Fibroblast of skin of back (primary cell): ENCODE data around the gene GAD1. TPM values are rescaled to one million over a fixed set of nuclear protein-coding genes. Genes with fewer than 3 reads are reported as not detected.

Experiments used
- DNase-seq: peaks from one replicate; pipeline ENCODE4 v3.0.0-alpha.2; 2013
- polyA plus RNA-seq, 2 experiments: library from polyadenylated mRNA; unstranded; fragments of 120-200 nt; gene quantifications; one replicate each; pipeline ENCODE4 v1.2.1, GENCODE V29; 2013; ENCODE audit not compliant: insufficient read length in 2 of 2

GAD1 gene
- 0.19 TPM for polyA plus RNA-seq (2013, experiment 1 of 2; ENCODE audit: insufficient read length)
- 0.16 TPM for polyA plus RNA-seq (2013, experiment 2 of 2; ENCODE audit: insufficient read length)

DNA sequence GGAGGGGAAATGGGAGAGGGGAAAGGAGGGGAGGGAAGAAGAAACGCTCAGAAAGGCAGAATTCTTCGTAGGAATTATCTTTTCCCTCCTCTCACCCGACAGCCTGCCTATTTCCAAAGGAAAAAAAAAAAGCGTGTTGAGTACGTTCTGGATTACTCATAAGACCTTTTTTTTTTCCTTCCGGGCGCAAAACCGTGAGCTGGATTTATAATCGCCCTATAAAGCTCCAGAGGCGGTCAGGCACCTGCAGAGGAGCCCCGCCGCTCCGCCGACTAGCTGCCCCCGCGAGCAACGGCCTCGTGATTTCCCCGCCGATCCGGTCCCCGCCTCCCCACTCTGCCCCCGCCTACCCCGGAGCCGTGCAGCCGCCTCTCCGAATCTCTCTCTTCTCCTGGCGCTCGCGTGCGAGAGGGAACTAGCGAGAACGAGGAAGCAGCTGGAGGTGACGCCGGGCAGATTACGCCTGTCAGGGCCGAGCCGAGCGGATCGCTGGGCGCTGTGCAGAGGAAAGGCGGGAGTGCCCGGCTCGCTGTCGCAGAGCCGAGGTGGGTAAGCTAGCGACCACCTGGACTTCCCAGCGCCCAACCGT, at the start of gene GAD1:
TSS of gene GAD1 (plus strand) at position 384 of the 589 bp plus-strand sequence. CDS start 1,705 bp downstream, outside the sequence.
- DNase-seq = peak; percentile 78

DNA sequence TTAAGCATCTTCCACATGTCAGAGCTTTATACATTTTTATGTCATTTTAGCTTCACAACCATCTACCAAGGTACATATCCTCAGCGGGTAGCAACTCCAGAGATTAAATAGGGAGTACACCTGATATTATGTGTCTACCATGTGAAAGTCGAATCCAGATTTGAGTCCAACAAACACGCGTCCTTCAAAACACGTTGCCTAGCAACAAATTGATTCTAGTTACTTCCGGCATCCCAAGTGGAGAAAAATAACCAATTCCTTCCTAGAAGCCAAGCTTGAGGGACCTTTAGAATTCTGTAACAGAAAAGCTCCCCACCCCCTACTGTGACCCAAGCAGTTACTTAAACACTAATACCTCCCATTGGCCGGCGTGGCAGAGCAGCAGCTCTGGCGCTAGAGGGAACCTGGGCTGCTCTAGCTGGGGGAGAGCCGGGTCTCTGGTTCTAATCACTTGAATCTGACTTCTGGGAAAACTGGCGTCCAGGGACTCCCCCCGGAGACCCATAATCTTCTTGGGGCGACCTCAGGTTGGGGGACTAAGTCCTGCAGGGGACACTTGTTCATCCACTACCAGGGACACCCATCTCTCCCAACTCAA, 46.6 kb upstream of the GAD1 start, which contains the start of gene ERICH2:
TSS of gene ERICH2 (plus strand) at position 371 of the 598 bp plus-strand sequence. CDS start 304 bp downstream, outside the sequence.
- peak; percentile 63 for DNase-seq

DNA sequence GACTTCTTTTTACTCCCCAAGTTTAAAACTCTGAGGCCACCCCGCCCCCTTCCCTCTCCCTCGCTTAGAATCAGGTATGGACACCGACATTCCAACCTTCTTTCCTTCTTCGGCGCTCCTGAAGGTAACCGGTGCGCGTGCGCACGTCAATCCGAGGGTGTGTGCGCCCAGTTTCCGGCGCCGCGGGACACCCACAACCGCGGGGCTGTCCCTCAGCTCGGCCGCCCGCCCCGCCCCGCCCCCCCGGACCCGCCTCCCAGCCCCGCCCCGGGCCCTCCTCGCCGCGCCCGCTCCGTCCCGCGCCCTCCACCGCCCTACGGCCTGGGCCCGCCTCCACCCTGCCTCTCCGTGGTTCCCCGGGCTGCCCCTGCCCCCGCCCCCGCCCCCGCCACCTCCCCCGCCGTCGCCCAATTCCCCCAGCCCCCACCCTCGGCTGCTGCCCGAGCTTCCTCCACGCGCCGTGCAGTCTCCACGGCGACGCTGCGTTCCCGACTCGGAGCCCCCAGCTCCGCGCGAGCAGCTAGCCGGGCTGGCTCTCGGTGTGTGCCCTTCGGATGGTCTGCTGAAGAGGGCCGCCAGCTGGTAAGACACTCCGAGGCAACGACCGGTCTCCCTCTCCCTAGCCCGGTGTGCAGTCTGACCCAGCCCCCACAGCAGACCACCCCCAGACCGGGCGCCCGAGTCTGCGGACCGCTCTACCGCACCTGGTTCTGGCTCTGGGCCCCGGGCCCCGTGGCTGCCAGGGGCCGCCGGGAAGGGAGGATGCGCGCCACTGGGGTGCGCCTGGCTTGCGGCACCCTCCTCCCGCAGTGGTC, 45.9 kb upstream of the GAD1 start:
- DNase-seq = peak; percentile 71

DNA sequence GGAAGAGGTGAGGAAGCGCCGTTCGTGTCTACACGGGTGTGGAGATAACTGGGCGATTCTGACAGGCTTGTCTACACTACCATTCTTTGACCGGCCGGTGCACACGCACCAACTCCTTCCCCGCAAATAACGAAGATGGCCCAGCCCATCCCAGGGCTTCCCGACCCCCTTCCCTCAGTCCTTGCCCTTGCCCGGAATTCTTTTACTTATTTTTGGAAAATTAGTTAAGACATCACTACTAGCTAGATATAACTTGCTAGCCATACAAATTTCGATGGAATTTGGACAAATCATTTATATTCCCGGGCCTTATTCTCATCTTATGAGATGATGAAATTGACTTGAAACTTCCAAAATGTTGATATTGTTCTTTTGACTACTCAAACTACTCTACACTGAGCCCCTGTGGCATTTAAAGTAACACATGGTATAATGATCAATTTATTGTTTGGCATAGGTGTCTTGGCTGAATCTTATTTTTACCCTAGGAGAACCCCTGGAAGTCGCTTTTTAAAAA, 45.2 kb upstream of the GAD1 start:
- DNase-seq = peak; percentile 3

DNA sequence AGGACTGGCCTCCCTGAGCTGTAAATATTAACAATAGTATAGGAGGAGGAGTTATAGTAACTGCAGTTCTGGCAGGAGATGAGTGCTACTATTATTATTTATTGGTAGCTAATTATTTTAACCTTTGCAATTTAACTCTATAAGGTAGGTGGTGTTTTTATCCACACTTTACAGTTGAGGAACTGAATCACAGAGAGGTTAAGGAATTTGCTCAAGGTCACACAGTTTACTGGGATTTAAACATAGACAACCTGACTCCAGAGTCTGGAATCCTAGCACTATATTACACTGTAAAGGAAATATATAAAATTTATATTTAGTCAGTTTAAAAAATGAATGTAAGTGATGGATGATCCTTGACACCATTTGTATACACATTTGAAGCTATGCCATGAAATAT, 44.4 kb upstream of the GAD1 start:
- no peak for DNase-seq

DNA sequence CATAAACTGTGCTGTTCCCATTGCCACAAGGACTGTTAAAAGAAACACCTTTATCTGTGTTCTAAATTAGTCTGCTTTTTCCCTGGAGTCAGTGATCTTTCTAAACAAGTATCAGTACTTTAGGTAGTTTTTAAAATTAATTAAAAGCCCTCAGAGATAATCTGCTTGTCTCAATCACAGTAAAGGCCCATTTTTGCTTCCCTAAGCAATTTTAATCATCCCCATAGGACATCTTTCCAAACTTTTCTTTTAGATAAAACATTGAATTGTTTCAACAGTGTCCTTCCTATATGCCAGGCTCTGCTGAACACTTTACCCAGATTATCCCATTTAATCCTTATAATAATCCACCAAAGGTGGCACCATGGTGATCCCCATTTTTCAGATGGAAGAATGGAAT, 42.6 kb upstream of the GAD1 start:
- no peak for DNase-seq

DNA sequence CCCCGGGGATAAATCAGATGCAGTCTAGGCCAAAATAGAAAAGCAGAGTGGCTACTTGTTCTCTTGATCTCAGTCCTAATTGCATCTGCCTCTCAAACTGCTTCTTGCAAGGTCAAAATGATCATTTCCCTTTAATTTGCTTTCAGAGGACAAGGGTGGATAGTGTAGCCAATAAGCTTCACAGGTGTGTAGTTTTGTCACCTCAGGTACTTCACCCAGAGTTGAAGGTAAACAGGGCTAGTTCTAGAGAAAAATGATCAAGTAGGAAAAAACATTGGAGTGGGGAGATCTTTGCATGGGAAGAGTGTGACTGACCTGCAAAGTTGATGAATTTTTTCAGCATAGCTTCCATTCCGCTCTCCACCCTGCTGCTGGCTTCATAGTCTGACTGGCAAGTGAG, 37.8 kb upstream of the GAD1 start:
- DNase-seq = no peak

DNA sequence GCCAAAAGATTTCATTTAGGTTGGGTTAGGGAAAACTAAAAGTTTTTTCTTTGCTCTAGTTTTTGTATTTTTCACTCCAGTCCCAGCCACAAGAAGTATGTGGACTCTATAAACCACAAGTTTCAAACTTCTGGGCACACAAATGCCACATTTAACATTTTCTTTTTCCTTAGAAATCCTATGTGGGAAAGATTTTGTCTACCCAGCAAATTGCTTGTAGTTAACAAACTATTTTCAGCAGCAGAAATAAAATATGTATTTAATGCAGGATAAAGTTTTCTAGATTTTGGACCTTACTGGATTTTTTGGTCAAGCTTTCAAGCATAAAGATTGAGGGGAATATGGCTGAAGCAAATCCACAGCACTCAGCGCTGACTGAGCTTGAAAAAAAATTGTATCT, 37.4 kb upstream of the GAD1 start:
- no peak for DNase-seq

DNA sequence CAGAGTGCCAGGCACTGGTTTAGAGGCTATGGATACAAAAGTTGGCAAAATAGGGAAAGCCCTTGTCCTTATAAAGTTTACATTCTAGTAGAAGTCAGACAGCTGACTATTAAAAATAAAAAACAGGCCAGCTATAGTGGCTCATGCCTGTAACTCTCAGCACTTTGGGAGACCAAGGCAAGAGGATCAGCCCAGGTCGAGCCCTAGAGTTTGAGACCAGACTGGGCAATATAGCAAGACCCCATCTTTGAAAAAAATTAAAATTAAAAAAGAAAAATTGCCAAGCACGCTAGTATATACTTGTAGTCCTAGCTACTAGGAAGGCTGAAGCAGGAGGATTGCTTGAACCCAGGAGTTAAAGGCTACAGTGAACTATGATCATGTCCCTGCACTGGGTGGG, 34.0 kb upstream of the GAD1 start:
- DNase-seq = no peak

DNA sequence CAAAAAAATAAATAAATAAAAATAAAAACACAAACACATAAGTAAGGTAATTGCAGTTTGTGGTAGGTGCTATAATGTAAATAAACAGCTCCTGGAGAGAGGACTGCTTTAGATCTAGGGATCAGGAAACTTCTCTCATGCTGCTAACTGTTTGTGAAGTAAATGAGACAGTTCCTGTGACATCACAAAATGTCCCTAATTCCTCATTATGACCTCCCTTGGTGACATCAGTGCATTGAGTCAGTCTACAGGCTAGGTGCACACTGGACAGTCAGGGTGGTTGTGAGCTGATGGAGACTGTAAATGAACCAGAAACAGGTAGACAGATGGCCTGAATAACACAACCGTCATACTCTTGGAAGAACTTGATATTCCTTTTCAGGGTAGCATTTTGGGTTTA, 33.1 kb upstream of the GAD1 start:
- no peak for DNase-seq

DNA sequence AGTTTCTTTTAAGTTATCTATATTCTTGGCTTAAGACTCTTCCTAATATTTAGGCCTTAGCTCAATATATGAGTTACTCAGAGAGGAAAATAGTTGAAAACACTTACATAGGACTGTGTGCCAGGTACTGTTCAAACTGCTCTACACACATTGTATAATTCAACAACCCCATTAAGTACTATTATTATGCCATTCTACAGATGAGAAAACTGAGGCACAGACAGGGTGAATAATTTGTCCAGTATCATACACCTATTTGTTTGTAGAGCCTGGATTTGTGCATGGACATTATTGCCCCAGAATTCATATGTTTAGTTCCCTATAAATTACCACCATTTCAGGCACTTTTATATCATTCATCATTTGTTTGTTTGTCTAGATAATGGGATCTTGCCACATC, 17.7 kb upstream of the GAD1 start:
- DNase-seq = no peak

DNA sequence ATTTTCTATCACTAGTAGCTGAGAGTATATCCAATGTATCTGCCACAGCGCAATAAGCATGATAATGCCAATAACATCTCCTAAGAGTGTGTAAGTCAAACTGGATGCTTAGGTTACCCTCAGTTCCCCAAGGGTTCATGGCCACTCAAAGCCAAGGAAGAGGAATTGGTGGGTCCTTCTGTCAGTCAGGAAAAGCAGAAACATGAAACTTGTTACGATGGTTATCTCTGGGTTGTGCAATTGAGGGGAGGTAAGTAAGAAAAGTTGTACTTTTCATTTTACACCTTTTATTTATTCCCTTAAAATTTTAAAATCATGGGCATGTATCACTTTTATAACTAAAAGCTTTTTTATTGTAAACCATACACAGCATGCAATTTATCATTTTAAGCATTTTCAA, 10.1 kb upstream of the GAD1 start:
- no peak for DNase-seq

DNA sequence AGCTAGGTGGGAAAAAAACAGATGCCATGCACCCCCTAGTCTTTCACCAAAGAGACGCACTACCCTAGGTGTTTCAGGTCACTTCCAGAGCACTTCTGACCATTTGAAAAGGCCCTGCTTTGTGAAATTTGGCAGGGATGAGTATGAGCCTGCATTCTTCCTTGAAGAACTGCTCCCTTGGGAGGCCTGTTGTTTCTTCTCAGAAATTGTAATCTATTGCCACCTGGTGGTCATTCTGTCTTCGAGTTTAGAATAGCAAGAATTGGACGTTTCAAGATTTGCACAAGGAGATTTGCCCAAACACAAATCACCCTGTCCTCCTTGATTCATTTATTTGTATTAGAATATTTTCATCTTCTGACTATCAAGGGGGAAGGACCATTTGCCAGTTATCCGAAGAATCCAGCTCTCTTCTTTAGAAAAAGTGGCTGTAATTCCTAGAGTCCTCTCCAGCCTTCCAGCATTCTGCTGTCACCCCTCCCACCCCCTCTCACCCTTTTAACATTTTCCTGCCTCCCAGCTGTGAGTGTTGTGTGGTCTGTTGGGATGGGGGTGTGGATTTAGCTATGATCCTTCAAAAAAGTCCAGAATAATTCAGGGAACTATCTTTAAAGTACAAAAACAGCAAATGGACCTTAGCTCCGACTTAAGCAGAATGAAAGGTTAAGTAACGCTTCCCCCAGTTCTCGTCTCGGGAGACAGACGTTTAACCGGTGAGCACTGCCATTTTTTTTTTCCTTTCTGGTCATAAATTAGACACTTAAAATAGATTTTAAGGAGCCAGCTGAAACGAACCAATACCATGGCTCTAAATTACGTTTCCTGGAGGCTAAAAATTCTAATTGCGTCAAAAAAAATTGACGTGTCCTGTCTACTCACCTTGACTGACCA, 3.7 kb upstream of the GAD1 start:
- peak; percentile 87 for DNase-seq

DNA sequence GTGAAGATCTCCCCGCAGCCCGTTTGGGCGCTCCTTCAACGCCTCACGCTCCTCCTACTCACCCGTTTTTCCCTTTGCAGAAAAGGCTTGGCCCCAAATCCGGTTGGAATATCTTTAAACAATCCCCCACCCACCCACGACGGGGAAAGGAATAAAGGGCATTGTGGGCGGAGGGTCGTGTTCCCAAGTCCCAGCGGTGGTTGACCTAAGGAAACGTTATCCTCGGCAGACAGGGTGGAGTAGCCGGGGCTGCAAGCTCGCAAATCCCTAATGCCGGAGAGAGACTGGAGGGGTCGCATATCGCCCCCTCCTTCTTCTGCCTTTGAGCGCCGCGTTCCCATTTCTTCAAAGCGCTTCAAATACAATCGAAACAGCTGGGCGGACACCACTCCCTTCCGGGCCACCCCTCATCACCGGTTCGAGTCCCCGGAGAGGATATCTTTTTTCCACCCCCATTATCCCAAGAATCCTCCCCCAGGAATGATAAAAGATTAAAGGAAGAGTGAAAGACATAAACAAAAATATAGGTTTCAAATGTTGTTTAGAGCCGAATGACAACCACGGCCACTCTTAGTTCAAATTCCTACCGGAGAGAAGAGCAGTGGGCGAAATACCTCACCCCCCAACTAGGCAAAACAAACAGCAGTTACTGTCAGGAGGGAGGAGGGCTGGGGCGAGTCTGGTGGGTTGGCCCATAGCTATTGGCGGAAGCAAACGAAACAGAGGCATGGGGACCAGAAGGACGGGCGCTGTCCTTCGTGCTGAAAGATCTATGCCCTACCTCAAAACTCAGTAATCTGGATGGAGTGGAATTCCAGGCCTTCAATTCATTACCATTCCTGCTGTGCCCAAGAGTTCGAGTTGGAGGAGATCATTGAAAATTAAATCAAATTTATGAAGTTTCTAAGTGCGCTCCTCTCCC, 2.8 kb upstream of the GAD1 start:
- DNase-seq = peak; percentile 65

DNA sequence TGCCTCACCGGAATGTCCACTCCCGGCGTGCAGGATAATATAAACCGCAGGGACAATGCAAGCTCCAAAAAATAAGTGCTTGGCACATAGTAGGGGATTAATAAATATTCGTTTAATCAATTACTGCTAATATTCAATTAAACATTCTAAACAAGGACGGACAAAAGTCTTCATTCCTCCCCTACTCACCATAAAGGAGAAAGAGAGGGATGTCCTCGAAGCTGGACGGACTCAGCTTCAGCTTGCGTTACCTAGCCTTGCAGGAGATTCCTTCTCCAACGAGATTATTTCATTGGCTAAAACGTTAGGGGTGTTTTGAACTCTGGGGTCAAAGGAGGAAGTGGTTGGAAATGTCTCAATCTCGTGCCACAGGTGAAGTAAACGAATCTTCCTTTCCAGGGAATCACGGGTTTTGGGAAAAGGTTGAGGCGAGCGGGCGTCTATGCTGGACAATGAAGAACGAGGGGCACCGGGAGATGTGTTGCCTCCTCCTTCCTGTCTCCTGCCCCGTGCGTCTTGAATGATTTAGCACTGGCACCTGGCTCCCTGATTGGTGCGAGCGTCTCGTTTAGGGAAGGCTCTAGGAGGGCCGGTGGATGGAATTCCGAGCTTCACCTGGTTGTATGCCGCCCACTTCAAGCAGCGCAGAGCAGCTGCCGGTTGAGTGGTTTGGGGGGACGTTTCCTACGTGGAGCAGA, 2.0 kb upstream of the GAD1 start:
- no peak for DNase-seq

DNA sequence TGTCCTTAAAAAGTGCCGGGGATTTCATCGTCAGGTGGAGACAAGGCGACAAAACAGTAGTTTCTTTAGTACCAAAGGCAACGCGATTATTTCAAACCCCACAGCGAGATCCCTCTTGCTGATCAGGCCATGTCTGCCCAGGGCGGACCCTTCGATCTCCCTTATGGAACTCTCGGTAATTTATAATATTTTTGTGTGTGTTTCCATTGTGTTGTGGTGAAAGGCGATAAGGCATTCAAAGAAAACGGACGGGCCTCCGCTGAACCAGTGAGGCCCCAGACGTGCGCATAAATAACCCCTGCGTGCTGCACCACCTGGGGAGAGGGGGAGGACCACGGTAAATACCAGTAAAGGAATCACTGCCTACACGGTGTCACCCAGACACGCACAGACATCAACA, 1.4 kb upstream of the GAD1 start:
- no peak for DNase-seq

DNA sequence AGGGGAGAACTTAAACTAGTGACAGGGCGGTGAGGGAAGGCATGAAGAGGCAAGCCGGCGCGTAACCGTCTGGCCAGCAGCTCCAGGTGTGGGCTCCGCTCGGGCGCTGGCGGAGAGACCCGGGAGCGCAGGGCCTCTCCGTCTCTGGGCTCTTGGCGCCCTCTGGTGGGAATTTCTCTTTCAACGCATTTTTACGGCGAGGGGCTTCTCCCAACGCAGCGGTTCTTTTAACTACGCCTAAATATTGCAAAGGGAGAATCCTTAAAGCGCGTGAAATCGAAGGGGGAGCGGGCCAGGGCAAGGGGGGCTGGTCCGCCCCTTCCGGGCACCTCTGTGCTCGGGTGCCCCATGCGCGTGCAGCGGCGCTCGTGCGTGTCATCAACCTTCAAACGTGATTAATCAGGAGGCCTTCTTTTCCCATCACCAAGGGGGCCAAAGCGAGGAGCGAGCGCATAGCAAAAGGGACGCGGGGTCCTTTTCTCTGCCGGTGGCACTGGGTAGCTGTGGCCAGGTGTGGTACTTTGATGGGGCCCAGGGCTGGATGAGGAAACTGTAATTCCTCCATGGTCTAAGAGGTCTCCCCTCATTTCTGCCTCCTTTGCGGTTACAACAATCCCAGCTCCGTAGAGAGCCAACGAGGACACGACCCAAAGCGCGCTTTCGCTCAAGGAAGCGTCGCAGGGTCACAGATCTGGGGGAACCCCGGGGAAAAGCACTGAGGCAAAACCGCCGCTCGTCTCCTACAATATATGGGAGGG, 762 bp upstream of the GAD1 start:
- peak; percentile 48 for DNase-seq

DNA sequence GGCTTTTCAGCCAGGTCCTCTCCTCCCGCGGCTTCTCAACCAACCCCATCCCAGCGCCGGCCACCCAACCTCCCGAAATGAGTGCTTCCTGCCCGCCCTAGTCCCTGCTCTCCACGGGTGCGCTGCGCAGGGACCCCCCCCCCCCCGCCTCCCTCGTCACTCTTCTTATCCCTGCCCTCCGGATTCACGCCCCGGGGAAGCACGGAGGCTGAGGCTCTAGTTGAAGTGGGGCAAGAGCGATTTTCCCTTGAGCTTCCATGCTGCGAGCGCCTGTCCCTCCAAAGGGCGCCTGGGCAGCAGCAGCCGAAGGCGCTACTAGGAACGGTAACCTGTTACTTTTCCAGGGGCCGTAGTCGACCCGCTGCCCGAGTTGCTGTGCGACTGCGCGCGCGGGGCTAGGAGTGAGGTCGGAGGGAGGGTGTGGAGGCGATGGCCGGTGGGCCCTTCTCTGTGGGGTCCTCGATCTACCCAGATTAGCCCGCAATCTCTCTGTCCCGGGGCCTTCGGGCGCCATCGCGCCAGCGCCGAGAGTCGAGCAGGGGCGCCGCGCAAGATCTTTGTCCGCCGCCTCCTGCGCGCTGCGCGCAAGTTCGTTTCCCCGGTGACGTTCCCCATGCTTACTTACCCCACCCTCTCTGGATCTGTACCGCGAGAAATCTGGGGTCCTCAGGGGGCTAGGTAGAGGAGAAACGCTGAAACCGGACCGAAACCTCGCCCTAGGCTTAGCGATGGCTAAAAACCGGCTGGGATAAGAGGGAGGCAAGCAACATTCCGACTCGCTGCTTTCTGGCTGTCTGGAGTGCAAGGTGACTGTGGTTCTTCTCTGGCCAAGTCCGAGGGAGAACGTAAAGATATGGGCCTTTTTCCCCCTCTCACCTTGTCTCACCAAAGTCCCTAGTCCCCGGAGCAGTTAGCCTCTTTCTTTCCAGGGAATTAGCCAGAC, 677 bp downstream of the GAD1 start:
- DNase-seq = peak; percentile 24
